ENCODE measurements around the gene METAP2. TPM values are rescaled to one million over a fixed set of nuclear protein-coding genes. Genes with fewer than 3 reads are reported as not detected.

Gene METAP2
- total RNA-seq, 4 donors from 2014 or later, result 66.8 to 92.7 (median 74.2) TPM

DNA sequence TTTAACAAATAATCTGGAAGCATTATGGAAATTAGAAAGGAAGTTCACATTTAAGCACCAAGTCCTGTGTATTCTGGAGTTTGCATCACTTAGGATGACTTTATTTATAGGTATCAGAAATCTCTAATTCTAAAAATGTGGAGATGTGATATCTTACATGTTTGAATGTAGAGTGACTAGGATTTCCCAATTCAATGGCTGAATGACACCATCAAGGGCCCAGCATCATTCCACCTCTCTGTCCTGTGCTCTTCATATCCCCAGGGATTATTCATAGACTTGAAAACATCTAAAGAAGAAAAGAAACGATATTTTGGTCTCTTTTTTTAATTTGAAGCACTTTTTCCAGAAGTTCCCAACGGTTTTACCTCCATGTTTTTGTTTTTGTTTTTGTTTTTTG is 15.2 kb upstream of the METAP2 start:
- 54 to 73% methylated on average over 2 of the region's 2 CpGs for WGBS, 2 donors (ENCODE audit: low coverage in 1 of 2)
- no peak for ATAC-seq
- H3K27ac ChIP-seq, result no peak overlapping the region
- no peak overlapping the region for H3K4me3 ChIP-seq
- peaks cover 0 to 21% (median 0%) of the 10 kb centered on the region in 3 donors for H3K9me3 ChIP-seq
- H3K27me3 ChIP-seq, result no peaks in the 10 kb centered on the region
- H3K4me1 ChIP-seq, result no peaks in the 10 kb centered on the region
- no peaks in the 10 kb centered on the region for H3K36me3 ChIP-seq
- TF ChIP-seq, protein P1, sequence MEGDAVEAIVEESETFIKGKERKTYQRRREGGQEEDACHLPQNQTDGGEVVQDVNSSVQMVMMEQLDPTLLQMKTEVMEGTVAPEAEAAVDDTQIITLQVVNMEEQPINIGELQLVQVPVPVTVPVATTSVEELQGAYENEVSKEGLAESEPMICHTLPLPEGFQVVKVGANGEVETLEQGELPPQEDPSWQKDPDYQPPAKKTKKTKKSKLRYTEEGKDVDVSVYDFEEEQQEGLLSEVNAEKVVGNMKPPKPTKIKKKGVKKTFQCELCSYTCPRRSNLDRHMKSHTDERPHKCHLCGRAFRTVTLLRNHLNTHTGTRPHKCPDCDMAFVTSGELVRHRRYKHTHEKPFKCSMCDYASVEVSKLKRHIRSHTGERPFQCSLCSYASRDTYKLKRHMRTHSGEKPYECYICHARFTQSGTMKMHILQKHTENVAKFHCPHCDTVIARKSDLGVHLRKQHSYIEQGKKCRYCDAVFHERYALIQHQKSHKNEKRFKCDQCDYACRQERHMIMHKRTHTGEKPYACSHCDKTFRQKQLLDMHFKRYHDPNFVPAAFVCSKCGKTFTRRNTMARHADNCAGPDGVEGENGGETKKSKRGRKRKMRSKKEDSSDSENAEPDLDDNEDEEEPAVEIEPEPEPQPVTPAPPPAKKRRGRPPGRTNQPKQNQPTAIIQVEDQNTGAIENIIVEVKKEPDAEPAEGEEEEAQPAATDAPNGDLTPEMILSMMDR (IDR thresholded peaks at IDR 0.05), result no peak
- TF ChIP-seq POLR2A (IDR thresholded peaks at IDR 0.05), result no peak
- TF ChIP-seq POLR2AphosphoS5 (IDR thresholded peaks at IDR 0.05), result no peak
- TF ChIP-seq EP300 (IDR thresholded peaks at IDR 0.05), result no peak

DNA sequence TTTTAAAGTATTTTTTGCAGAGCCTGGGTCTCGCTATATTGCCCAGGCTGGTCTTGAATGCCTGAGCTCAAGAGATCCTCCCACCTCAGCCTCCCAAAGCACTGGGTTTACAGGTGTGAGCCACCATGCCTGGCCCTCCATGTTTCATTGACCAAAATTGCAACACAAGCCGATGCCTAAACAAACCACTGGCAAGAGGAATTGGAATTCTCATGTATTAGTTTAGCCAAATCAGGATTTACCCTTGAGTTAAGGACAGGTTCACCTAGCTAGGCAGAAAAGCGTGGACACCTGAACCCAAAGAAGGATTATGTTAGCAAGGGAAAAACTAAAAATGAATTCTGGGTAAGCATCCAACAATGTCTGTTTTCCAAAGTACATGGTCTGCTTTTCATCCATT is 14.6 kb upstream of the METAP2 start:
- Histone ChIP-seq H3K27ac (no peak overlapping the region), H3K9me3 (peaks cover 0 to 21% (median 0%) of the 10 kb centered on the region in 3 donors), H3K4me1 (no peaks in the 10 kb centered on the region), H3K36me3 (no peaks in the 10 kb centered on the region), H3K4me3 (no peak overlapping the region), H3K27me3 (no peaks in the 10 kb centered on the region)
- TF ChIP-seq, protein P1 (IDR thresholded peaks at IDR 0.05), result no peak
- TF ChIP-seq POLR2AphosphoS5 (IDR thresholded peaks at IDR 0.05) (no peak), EP300 (IDR thresholded peaks at IDR 0.05) (no peak), POLR2A (IDR thresholded peaks at IDR 0.05) (no peak)
- WGBS, 2 donors (ENCODE audit: low coverage in 1 of 2), result 100% methylated on average over 1 of the region's 3 CpGs; no CpG with 5 or more reads in 1 of the 2 donors
- no peak for ATAC-seq

DNA sequence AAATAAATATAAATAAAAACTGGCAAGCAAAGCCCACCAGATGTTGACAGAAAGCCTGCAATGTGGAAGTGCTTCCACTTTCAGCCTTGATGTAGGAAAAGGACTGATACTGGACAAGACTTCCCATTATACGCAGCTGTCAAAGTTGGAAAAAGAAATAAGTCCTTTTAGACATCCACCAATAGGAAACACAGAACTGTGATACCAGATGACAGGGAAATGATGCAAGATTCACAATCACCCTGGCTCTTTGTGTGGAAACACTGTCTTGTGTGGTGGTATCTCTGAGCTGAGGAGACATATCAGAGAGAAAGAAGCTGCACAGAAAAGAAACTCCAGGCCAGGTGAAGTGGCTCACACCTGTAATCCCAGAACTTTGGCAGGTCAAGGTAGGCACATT is 13.8 kb upstream of the METAP2 start:
- Histone ChIP-seq H3K4me3 (no peak overlapping the region), H3K27ac (no peak overlapping the region), H3K4me1 (no peaks in the 10 kb centered on the region), H3K9me3 (peaks cover 0 to 21% (median 0%) of the 10 kb centered on the region in 3 donors), H3K27me3 (no peaks in the 10 kb centered on the region), H3K36me3 (no peaks in the 10 kb centered on the region)
- TF ChIP-seq POLR2AphosphoS5 (IDR thresholded peaks at IDR 0.05) (no peak), POLR2A (IDR thresholded peaks at IDR 0.05) (no peak), EP300 (IDR thresholded peaks at IDR 0.05) (no peak)
- TF ChIP-seq, protein P1 (IDR thresholded peaks at IDR 0.05), result no peak
- WGBS, 2 donors (ENCODE audit: low coverage in 1 of 2), result 100% methylated on average over 1 of the region's 1 CpG
- no peak for ATAC-seq

DNA sequence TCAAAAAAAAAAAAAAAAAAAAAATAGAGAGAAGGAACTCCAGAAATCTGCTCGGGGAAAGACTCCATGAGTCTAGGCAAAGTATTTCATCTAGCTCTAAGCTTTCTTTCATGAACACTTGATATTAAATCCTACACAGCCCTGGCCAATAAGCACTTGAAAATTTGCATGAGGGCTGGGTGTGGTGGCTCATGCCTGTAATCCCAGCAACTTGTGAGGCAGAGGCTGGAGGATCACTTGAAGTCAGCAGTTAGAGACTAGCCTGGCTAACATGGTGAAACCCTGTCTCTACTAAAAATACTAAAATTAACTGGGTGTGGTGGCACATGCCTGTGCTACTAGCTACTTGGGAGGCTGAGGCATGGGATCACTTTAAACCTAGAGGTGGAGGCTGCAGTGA is 13.1 kb upstream of the METAP2 start:
- WGBS, 2 donors (ENCODE audit: low coverage in 1 of 2), result 71 to 100% methylated on average over 1 of the region's 1 CpG

DNA sequence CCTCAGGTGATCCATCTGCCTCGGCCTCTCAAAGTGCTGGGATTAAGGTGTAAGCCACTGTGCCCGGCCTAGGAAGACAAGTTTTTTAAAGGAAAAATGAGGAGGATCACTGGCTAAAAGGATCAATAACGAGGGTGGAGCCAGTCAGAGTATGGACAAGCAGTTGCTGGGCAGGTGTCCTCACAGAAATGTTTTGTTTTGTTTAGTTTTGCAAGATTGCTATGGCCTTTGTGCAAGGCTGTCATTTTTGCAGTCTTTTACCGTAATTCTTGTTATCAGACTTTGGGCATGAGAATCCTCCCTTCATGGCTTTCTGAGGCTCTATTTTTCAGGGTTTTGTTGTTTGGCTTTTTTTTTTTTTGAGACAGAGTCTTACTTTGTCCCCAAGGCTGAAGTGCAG is 11.9 kb upstream of the METAP2 start:
- 72 to 75% methylated on average over 2 to 4 of the region's 4 CpGs for WGBS, 2 donors (ENCODE audit: low coverage in 1 of 2)
- H3K4me1 ChIP-seq, result no peaks in the 10 kb centered on the region
- no peak for TF ChIP-seq POLR2AphosphoS5 (IDR thresholded peaks at IDR 0.05)
- TF ChIP-seq, protein P1 (IDR thresholded peaks at IDR 0.05), result no peak
- TF ChIP-seq EP300 (IDR thresholded peaks at IDR 0.05), result no peak
- TF ChIP-seq POLR2A (IDR thresholded peaks at IDR 0.05), result no peak
- peaks cover 0 to 16% (median 0%) of the 10 kb centered on the region in 3 donors for H3K9me3 ChIP-seq
- no peak for ATAC-seq
- no peaks in the 10 kb centered on the region for H3K27me3 ChIP-seq
- no peak overlapping the region for H3K4me3 ChIP-seq
- no peaks in the 10 kb centered on the region for H3K36me3 ChIP-seq
- no peak overlapping the region for H3K27ac ChIP-seq

More for the DNA sequence above, 13.1 kb upstream of the METAP2 start:
- Histone ChIP-seq H3K4me1 (no peaks in the 10 kb centered on the region), H3K27me3 (no peaks in the 10 kb centered on the region), H3K9me3 (peaks cover 0 to 21% (median 0%) of the 10 kb centered on the region in 3 donors), H3K4me3 (no peak overlapping the region), H3K36me3 (no peaks in the 10 kb centered on the region), H3K27ac (no peak overlapping the region)
- ATAC-seq, result no peak
- TF ChIP-seq EP300 (IDR thresholded peaks at IDR 0.05) (no peak), POLR2A (IDR thresholded peaks at IDR 0.05) (no peak), POLR2AphosphoS5 (IDR thresholded peaks at IDR 0.05) (no peak)
- TF ChIP-seq, protein P1 (IDR thresholded peaks at IDR 0.05), result no peak
